Eye (tissue), 1 donor: ENCODE results near the gene SELE.

Experiments
- DNase-seq: peaks from one replicate; pipeline ENCODE4 v3.0.0-alpha.2; 2015

Gene SELE

DNA sequence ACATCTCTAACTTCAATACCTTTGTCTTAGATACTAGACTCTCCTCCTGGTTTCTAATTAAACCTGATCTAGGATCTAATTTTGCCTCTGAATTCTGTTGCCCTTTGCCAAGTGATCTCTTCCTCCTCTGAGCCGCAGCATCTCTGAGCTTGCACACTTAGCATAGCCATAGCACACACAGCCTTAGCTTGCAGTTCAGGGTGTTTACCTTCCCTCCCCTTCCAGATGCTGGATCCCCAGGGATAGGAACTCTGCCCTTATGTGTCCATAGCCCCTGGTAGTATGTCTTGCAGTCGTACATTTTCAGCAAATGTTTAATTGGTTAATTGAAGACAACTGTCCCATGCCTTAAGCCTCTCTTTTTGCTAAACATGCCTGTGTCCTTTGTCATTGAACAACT, 52.7 kb downstream of the SELE start:
- DNase-seq = no peak

DNA sequence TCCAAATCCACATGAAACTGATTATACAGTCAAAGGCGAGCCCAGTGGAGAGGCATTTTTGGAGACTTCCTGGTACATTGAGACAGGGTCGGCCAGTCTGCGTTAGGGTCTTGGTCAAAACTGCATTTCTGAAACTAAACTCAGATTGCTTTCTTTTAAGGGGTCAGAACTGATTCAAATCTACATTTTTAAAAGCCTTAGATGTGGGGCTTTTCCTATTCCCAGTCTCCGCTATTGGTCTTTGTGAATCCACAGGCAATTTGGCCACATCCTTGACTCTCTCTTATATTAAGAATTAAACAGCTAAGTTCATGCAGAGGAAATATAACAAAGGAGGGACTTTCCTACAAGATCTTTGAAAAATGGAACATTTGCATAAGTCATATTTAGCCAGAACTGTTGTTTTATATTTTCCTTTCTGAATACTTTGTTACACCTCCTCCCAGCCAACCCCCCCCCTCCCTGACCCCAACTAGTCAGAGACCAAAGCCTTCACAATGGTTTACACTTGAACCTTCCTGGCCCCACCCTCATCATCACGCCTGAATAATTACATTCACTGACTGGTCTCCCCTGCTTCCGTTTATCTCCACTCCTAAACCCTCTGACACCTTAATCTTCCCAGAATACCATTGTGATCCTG, 53.4 kb downstream of the SELE start:
- DNase-seq = peak; percentile 33

DNA sequence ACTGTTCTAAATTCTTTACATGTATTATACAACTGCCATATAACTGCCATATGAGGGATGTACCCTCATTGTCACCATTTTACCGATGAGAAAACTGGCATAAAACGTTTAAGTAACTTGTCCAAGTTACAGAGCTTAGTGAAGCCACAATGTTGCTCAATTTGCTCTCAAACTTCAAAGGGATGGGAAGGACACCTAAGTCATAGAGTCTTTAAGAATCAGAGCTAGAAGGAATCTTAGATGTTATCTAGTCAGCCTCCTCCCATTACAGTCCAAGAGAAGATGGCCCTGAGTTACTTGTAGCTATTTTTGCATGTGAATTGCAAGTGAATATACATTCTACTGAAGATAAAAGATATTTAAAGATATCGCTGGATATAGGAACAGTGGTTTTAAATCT, 54.2 kb downstream of the SELE start:
- DNase-seq = no peak

DNA sequence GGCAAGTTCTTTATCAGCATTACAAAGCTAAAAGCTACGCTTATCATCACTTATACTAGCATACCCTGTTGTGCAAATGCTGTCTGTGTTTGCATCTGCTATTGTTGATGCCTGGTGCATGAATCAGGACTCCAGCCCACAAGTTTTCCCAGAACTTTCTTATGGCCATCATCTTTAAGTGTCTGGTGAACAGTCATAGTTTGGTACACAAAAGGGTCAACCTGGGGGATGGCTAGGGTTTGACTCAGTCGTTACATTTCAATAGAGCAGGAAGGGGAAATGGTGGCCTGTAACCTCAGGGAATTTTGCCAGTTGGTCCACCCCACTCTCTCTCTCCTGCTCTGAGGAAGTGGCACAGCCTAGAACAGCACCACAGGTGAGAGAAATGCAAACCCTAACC, 57.9 kb downstream of the SELE start:
- DNase-seq = no peak
